Subcutaneous abdominal adipose tissue (tissue), 5 donors: ENCODE results near the gene DLG2.

ENCODE experiments used
- H3K27ac ChIP-seq: one replicate; pipeline ENCODE4 v1.7.0; 2013; ENCODE audit warnings: low read depth, mild to moderate bottlenecking, inconsistent platforms, low read length, moderate library complexity
- H3K27me3 ChIP-seq, 5 donors: one replicate each; pipeline ENCODE4 v1.7.0; 2013; ENCODE audit warnings: low read length in 5 of 5, inconsistent platforms in 1 of 5; ENCODE audit not compliant: control insufficient read depth in 5 of 5, insufficient read depth in 4 of 5
- H3K36me3 ChIP-seq, 5 donors: one replicate each; pipeline ENCODE4 v1.7.0; 2013; ENCODE audit warnings: low read length in 5 of 5; ENCODE audit not compliant: control insufficient read depth in 5 of 5, insufficient read depth in 5 of 5
- H3K4me1 ChIP-seq, 5 donors: one replicate each; pipeline ENCODE4 v1.7.0; 2013; ENCODE audit warnings: low read length in 5 of 5, mild to moderate bottlenecking in 3 of 5, moderate library complexity in 1 of 5; ENCODE audit not compliant: control insufficient read depth in 5 of 5, insufficient read depth in 5 of 5
- H3K4me3 ChIP-seq, 5 donors: one replicate each; pipeline ENCODE4 v1.7.0; 2013; ENCODE audit warnings: low read length in 5 of 5, low read depth in 1 of 5
- H3K9ac ChIP-seq, 5 donors: one replicate each; pipeline ENCODE4 v1.7.0; 2013; ENCODE audit warnings: low read length in 5 of 5, mild to moderate bottlenecking in 4 of 5, moderate library complexity in 3 of 5
- H3K9me3 ChIP-seq, 5 donors: one replicate each; pipeline ENCODE4 v1.7.0; 2013; ENCODE audit warnings: low read length in 5 of 5; ENCODE audit not compliant: control insufficient read depth in 5 of 5
- donor health status: healthy.
- donor health status: healthy.
- donor health status: healthy.
- donor health status: healthy.
- donor health status: healthy.

Gene DLG2

DNA sequence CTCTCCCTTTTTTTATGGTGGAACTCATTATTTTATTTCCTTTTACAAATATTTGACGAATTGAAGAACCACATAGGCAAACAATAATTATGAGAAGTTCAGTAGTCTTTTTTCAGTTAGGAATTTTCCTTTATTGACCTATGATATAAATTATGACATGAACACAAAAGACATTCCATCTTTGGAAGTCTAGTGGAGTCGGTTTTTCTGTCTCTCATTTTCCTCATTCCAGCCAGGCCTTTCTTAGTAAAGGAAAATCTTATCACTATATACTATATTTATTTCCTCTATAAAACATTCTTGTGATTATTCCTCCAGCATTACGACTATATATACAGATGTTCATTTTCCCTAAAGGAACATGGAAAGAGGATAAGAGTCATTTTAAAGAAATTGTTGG is 1046.1 kb downstream of the DLG2 start:
- Histone ChIP-seq H3K4me1 (no peaks in the 10 kb centered on the region), H3K9me3 (no peaks in the 10 kb centered on the region), H3K9ac (no peak overlapping the region), H3K27me3 (no peaks in the 10 kb centered on the region), H3K27ac (no peak overlapping the region), H3K36me3 (no peaks in the 10 kb centered on the region), H3K4me3 (no peak overlapping the region)

DNA sequence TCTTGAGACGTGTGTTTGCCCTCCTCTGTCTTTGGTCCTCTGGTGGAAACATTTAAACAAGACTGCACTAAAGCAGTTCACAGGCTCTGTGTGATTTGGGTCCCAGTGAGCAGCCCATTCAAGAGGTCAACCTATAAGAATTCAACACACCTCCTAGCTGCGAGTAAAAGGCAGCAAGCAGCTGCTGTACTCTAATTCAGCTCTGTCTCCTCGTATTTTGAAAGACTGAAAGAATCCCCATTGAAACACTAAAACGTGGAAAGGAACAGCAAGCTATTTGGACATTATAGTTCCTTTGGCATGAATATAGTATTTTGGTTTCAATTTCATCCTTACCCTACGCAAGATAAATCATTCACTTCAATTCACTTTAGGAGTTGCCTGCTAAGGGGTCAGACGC is 1046.7 kb downstream of the DLG2 start:
- no peak overlapping the region for H3K27ac ChIP-seq
- no peaks in the 10 kb centered on the region for H3K27me3 ChIP-seq
- no peaks in the 10 kb centered on the region for H3K36me3 ChIP-seq
- H3K4me1 ChIP-seq: no peaks in the 10 kb centered on the region
- H3K9ac ChIP-seq: no peak overlapping the region
- H3K9me3 ChIP-seq: no peaks in the 10 kb centered on the region
- H3K4me3 ChIP-seq: no peak overlapping the region

DNA sequence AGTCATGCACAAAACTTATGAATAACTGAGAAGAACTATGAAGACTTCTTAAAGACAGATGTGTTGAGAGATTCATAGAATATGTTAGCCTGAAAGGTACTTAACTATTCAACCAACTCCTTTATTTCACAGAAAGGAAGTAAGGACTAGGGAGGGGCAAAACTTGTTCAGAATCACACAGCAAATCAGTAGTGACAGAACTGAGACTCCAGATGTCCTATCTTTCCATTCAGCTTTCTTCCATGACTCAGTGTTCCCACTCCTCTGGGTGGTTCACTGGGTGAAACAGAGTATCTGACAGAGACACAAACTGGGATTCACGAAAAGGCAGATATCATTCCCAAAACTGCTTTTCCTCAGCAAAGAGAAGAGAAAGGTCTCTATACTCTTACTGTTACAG is 1053.3 kb downstream of the DLG2 start:
- Histone ChIP-seq H3K4me3 (no peak overlapping the region), H3K27ac (no peak overlapping the region), H3K9ac (no peak overlapping the region), H3K36me3 (no peaks in the 10 kb centered on the region), H3K9me3 (peaks cover 0 to 13% (median 3%) of the 10 kb centered on the region in 5 donors), H3K4me1 (no peaks in the 10 kb centered on the region), H3K27me3 (no peaks in the 10 kb centered on the region)

DNA sequence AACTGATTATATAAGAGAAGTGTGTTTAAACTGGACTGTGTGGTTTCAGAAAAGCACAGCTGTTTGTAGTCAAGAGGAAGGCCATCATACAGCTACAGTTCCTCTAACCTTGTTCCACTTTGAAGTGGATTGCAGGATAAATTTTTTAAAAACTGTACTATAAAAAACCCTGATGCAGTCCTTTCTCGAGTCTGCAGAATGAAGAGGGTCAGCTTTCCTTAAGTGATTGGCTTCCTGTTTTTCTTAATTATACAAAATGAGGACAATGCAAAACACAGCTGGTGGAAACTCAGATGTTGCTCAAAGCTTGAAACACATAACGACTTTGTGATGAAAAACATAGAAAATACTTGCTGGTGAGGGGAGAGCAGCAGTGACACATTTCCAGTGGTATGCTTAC is 1060.5 kb downstream of the DLG2 start:
- Histone ChIP-seq H3K9me3 (peaks cover 0 to 14% (median 6%) of the 10 kb centered on the region in 5 donors), H3K27me3 (no peaks in the 10 kb centered on the region), H3K36me3 (no peaks in the 10 kb centered on the region), H3K4me3 (no peak overlapping the region), H3K9ac (no peak overlapping the region), H3K4me1 (no peaks in the 10 kb centered on the region), H3K27ac (no peak overlapping the region)

DNA sequence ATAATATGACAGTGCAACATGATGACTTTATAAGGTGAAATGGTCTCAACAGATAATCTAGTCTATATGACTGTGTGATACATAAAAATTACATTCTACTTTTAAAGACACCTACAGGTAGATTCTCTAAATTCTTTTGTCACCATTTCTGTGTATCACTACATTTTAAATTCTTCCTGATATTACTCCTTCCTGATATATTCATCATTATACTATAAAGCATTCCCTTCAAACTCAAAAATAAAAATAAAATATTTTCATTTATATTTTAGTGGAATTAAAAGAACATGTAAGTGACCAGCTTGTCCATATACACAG is 1062.3 kb downstream of the DLG2 start:
- no peaks in the 10 kb centered on the region for H3K27me3 ChIP-seq
- peaks cover 0 to 11% (median 6%) of the 10 kb centered on the region in 5 donors for H3K9me3 ChIP-seq
- H3K9ac ChIP-seq: no peak overlapping the region
- no peaks in the 10 kb centered on the region for H3K4me1 ChIP-seq
- no peak overlapping the region for H3K27ac ChIP-seq
- H3K36me3 ChIP-seq: no peaks in the 10 kb centered on the region
- H3K4me3 ChIP-seq: no peak overlapping the region

DNA sequence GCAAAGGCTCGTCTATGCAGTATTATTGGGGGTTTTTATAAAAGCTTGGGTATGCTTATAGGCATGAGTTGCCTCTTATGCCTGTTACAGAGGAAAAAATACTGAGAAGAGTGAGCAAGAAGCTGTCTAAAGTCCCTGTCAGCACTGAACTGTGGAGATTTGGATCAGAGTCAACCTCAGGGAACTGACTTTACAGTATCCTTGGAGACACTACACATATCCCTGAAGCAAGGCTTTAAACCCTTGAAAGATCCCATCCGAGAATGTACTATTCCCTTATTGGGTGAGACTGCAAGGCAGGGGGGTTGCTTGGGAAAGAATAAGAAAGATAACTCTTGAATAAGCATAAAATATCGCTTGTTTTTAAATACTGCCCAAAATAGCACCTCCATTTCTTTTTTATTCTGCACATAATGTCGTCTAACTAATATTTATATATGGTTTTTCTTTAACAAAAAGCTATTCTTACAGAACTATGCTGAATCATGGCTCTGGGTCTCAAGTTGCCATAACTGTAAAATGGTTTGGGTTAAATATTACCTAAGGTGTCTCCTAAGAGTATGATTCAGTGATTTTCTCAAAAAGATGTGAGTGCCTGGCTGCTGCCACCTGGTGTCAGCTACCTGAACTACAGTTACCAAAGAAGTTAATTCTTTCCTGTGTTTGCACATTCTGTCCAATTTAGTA is 1062.8 kb downstream of the DLG2 start:
- Histone ChIP-seq H3K4me3 (no peak overlapping the region), H3K9ac (no peak overlapping the region), H3K27me3 (no peaks in the 10 kb centered on the region), H3K9me3 (peaks cover 0 to 6% (median 4%) of the 10 kb centered on the region in 5 donors), H3K4me1 (no peaks in the 10 kb centered on the region), H3K27ac (no peak overlapping the region), H3K36me3 (no peaks in the 10 kb centered on the region)

DNA sequence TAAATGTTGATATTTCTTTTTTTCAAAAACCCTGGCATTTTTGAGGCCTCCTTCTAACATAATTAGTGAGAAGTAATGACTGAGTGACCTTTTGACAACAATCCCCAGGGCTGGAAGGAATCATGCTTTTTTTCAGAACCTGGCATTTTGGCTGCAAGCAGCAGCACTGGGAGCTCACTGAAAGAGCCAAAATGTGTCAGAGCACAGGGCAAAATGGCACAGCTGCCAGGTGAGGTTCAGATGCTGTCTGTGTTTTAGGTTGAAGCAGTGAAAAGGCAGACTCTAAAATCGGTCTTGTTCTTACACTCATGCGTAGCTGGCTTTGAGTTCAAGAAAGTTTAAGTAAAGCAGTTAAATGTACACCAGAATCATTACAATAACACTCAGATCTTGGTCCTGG is 1063.8 kb downstream of the DLG2 start:
- no peaks in the 10 kb centered on the region for H3K9me3 ChIP-seq
- H3K27me3 ChIP-seq: no peaks in the 10 kb centered on the region
- H3K4me1 ChIP-seq: no peaks in the 10 kb centered on the region
- H3K9ac ChIP-seq: no peak overlapping the region
- no peak overlapping the region for H3K4me3 ChIP-seq
- no peak overlapping the region for H3K27ac ChIP-seq
- H3K36me3 ChIP-seq: no peaks in the 10 kb centered on the region

DNA sequence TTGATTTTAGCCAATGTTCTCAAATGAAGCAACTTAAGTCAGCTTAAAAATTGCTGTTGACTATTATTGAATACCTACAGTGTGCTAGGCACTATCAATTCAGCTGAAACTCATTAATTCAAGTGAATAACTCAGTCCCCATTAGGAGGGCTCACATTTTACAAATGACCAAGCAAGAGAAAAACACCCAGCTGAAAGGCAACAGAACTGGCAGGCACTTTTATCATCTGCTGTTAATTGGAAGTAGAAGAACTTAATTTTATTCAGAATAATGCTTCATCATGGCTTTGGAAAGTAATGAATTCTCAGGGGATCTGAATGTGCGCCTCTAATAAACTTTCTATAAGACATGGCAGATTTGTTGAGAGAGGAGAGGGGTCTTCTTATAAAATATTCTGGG is 1066.9 kb downstream of the DLG2 start:
- Histone ChIP-seq H3K36me3 (no peaks in the 10 kb centered on the region), H3K4me3 (no peak overlapping the region), H3K27me3 (no peaks in the 10 kb centered on the region), H3K9me3 (no peaks in the 10 kb centered on the region), H3K27ac (no peak overlapping the region), H3K4me1 (no peaks in the 10 kb centered on the region), H3K9ac (no peak overlapping the region)

DNA sequence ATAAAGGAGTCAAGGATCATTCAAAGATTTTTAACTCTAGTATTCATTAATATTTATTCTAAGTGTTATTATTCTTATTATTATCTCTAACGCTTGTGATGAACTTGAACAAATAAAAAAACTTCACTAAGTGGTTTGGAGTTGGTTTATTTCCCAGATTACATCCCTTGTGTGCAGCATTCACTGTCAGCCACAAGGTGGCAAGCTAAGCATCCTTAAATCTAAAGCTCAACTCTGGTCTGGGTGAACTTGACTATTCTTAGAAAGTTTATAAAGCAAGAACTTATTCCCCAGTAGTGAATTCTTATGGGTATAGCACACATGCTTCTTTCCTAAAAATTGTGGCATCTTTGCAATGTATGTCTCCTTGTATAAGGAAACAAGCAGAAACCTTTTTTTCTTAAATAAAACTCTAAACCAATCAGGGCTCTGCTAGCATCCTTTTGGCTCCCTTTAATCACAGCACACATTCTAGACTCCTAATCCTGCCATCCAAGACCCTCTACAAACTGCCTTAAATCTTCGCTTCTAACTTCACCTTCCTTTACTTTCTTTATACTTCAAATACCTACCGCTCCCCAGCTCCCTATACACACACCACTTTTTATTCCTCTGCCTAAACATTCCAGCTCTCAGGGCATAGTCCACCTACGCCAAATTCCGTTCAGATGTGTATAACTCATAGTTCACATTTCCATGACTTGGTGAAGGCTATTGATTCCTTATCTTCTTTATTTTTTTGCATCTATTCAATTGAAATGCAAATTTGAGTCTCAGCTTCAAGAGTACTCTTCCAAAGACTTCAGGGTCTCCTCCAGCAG is 1068.8 kb downstream of the DLG2 start:
- Histone ChIP-seq H3K4me1 (no peaks in the 10 kb centered on the region), H3K9ac (no peak overlapping the region), H3K36me3 (no peaks in the 10 kb centered on the region), H3K4me3 (no peak overlapping the region), H3K27ac (no peak overlapping the region), H3K9me3 (no peaks in the 10 kb centered on the region), H3K27me3 (no peaks in the 10 kb centered on the region)

DNA sequence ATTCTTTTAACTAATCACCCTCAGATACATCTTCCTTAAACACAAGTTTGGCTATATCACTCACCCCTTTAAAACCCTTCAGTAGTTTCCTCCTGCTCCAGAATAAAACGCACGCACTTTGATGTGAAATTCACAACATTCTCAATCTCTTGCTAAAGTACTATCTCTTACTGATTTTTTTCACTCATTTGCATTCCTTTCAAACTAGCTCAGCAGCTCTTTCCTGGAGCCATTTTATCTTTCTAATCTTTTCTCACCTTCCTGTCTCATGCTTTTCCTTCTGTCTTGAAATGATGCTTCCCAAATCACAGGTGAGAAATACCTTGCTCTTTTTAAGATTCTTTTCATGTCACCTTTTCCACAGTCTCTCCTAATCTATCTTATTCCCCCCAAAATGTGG is 1074.4 kb downstream of the DLG2 start:
- no peaks in the 10 kb centered on the region for H3K36me3 ChIP-seq
- no peak overlapping the region for H3K4me3 ChIP-seq
- H3K9ac ChIP-seq: no peak overlapping the region
- no peaks in the 10 kb centered on the region for H3K4me1 ChIP-seq
- H3K9me3 ChIP-seq: no peaks in the 10 kb centered on the region
- H3K27ac ChIP-seq: no peak overlapping the region
- H3K27me3 ChIP-seq: no peaks in the 10 kb centered on the region
